Endometrial microvascular endothelial cells (primary cell): ENCODE data around the gene ANO2. TPM values are rescaled to one million over a fixed set of nuclear protein-coding genes. Genes with fewer than 3 reads are reported as not detected.

ENCODE experiments used
- in situ Hi-C: cut with HindIII; loops from 2 replicates; pipeline ENCODE4 v1.10.0; 2017; ENCODE audit warnings: low sequenced_read_pairs, low pct_unique_long_range_greater_than_20kb; ENCODE audit errors: inconsistent ontology term
- total RNA-seq: library from RNA; depleted of rRNA; stranded (reverse); fragments of >200 nt; gene quantifications from one replicate; pipeline ENCODE4 v1.2.3, GENCODE V29; 2015; ENCODE audit errors: inconsistent ontology term

Gene ANO2
- total RNA-seq, 1 donor from 2014 or later, result 16.4 TPM

DNA sequence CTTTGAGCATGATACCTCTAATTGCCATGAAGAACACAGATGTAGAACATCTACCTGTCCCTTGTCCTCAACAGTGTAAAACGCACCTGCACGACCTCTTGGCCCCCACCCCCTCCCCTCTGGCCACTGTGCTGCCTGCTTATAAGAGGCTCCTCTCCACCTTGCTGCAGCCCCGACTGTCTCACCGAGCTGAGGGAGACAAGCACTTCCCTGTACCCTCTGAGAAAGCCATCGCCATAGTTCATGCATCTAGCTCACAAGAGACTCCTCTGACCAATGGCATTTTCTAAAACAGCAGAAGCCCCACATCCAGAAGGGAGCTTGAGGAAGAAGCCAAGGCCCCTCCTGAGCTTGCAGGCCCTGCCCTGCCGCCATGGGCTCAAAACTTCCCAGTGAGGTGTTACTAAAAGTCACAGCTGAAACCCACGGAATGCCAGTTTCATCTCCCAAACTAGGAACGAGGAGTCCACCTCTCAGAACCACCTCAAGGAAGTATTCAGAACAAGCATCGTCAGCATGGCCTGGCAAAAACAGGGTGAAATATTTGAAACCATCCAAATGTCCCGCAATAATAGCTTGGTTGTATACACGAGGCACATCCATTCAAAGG lies 21.5 kb upstream of the ANO2 start:
- in situ Hi-C loops, result no loop called here

DNA sequence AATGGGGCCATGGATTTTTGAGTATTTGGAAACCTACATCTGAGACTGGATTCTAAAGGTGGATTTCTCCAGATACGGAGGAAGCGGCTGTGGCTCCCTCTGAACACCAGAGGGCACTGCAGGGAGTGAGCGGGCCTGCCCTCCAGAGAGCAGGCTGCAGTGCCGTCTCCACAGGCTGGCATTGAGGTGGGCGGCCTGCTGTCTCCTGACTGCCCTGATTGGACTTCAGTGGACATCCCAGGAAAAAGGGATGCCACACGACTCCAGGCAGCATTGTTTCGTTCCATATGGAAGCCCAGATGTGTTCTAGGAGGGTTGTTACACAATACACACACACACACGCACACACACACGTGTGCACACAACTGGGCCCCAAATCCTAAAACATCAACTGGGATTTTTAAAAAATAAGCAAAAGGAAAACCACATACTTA lies 20.9 kb upstream of the ANO2 start:
- in situ Hi-C loops, result no loop called here

DNA sequence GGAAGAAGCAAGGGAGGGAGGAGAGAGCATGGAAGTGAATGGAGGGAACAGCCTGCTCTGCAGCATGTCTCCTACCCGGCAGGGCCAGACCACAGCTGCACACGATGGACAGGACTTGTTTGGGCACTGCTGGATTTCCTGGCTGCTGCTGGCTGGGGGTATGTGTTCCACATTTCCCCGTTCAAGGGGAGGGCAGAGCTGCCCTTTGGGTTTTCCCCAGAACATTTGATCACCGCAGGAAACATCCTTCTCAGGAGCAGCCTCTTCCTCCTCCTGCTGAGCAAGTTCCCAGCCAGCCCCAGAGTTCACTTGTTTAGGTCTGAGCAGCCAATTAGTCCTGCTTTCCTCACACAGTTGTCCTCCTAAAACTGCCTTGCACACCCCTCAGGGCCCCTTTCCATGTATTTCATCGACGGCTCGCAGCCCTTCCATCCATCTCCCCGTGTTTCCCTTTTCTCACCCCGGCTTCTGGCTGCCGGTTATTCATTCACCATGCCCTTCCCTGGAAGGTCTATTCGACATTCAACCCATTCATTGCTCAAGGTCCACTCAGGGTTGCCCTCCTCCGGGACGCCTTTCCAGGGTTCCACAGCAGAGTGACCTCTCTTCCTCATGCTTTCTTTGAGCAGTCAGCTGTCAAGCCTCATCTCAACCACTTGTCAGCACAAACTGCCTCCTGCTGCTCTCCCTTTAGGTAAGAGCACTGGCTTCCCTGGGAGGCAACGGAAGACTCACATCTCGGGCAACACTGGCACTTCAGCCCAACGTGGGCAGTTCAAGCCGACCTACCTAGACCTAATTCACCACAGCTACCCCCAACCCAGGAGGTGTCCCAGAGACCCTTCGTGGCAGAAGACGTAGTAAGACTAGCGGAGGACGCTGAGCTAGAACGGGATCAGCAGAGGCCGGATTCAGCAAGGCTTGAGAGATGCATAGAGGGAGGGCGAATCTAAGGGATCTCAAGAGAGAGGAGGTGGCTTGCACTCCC lies 20.1 kb upstream of the ANO2 start:
- in situ Hi-C loops, result no loop called here

DNA sequence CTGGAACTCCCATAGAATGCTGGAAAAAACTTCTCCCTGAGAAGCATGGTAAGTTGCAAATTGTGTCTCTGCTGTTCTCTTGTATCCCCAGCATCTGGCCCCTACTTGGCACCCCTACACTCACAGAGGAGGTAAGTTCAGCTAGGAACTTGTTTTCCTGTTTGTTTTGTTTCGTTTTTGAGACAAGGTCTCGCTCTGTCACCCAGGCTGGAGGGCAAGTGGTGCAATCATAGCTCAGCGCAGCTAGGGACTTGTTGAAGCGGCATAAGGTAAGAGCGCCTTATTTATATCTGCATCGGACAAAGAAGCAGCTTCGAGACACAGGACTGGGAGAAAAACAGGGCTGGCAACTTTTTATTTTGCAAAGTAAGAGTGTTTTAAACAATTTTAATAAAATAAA lies 18.5 kb upstream of the ANO2 start:
- in situ Hi-C loops, result no loop called here

DNA sequence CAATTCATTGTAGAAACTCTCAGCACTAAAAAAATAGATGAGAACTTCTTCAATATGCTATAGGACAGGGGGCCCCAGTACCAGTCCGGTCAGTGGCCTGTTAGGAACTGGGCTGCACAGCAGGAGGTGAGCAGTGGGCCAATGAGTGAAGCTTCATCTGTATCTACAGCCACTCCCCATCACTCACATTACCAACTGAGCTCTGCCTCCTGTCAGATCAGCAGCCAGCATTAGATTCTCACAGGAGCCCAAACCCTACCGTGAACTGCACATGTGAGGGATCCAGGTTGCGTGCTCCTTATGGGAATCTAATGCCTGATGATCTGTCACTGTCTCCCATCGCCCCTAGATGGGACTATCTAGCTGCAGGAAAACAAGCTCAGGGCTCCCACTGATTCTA lies 15.7 kb upstream of the ANO2 start:
- in situ Hi-C loops, result no loop called here

DNA sequence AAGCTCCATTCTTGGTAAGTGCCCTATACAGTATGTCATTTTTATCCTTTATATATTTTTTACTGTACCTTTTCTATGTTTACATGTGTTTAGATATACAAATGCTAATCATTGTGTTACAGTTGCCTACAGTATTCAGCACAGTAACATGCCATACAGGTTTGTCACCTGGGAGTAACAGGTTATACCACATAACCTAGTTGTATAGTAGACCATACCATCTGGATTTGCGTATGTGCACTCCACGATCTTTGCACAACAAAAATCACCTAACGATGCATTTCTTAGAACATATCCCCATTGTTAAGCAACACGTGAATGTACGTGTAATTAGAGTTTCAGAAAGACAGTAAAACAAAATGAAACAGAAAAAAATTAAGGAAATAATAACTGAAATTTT lies 11.9 kb upstream of the ANO2 start:
- in situ Hi-C loops, result no loop called here

DNA sequence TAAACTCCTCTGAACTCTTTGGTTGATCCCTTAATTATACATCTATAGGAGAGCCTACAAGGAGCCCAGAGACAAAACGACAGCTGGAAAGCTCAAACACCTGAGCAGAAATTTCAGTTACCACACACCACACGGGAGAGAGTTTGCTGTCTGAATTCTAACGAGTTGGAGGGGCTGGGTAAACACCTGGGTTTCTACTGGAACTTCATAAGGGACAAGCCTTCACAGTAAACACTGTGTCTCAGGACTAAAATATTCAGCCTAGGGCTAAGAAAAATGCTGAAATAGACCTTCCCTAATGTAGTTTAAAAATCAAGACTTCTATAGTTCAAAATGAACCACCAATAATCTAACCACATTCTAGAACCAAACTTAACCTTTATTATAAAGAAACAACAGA lies 9.6 kb upstream of the ANO2 start:
- in situ Hi-C loops, result no loop called here

DNA sequence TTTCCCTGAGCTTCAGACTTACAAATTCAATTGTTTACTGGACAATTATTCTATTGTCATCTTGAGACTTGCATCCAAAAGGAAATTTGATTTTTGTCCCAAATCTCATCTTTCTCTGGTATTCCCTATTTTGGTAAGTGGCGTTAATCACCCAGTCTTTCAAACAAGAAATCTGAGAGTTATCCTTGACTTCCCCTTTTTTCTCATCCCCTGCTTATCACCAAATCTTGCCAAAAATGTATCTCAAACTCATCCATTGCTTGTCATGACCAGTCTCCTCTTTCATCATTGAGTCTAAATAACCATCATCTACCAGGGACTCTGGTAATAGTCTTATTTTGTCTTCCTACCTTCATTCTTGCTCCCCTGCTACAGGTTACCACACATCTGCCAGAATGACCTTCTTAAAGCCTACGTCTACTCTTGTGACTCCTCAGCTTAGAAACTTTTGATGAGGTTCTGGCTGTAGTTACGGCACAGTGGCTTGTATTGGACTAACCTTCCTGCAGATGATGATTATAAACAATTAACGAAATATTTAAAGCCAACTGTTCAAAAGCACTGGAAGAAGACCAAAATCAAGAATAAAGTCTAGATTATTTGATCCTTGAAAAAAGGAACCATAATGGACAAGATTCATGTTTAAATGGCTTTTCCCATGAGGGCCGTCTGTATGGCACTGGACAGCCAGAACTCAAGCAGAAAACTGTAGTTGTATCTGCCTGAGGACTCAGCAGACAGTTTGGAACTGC lies 9.0 kb upstream of the ANO2 start:
- in situ Hi-C loops, result no loop called here

DNA sequence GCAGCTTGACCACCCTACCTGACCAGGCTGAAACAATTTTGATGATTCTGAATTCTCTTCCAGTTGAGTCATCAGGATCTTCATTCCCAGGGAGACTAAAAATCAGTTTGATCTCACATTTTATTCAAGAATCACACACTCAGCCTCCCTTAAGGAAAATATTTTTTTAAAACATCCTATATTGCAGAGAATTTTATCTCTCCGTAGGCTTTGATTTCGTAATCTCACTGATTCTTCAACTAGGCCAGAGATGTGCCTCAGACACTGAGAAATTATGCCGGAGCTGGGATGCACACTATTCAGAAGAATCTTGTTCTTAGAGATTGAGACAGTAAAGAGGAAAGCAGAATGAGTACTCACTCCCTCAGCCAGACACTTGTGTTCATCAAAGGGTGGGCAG lies 7.0 kb upstream of the ANO2 start:
- in situ Hi-C loops, result no loop called here

DNA sequence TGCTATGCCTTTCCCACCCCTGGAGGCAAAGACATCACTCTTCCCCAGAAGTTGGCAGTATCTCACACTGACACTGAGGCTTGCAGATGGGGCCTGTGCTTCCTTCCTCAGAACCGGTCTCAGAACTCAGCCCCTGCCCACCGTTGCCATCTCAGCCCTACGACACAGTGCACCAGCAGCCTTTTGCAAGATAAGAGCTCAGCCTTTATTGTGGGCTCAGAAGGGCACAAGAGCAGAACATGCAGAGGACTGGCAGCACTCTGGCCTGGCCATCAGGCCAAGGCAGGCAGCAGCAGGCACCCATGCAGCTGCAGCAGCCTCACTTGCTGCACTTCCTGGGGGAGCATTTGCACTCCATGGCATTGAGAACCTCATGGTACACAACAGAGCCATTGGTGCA lies 3.6 kb upstream of the ANO2 start:
- in situ Hi-C loops, result no loop called here

DNA sequence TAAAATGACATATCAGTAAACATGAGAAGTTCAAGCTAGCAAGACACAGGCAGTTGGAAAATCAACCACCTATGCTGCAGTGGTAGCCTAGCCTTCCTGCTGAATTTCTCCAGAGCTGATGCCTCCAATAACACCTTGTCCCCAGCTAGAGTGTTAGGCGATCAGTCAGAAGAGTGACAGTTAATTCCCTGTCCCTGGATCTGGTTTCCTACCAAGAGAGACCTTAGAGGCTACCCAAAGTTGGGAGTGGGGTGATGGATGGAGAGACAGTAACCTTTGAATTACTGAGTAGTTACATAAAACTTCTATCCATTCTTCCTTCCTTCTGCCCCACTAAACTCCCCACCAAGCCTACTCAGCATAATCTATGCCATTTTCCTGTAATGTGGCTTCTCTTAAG lies 1.9 kb upstream of the ANO2 start:
- in situ Hi-C loops, result no loop called here

DNA sequence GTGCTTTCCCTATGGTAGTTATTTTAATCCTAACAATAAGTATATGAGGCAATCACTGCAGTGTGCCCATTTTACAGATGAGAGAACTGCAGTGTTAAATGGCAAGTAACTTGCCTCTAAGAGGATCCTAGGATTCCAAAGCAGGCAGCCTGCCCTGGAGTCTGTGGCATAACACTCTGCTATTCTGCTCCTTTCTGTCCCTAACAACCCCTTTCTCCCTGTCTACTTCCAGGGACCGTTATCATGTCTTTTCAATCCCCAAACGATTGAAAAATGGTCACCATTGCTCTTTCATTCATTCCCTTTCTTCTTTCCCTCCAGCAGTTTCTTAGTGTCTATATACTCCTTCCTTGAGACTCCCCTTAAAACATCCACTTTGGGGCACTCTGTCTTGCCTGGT lies 1.3 kb upstream of the ANO2 start:
- in situ Hi-C loops, result no loop called here

DNA sequence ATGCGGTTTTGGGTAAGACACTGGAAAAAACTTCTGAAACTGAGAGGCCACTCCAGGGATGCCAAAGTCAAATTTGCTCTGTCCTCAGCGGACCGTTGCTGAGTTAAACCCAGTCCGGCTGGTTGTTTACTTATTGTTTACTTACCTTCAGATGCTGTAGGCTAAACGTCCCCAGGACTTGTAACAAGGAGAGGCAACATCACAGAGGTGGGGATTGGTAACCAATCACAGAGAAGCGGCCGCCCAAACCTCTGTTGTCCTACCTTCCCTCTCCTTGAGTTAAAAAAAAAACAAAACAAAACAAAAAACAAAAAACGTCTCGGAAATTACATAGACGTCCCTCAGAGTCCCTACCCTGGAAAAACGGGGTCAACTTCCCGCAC lies 380 bp downstream of the ANO2 start:
- in situ Hi-C loops, result no loop called here

DNA sequence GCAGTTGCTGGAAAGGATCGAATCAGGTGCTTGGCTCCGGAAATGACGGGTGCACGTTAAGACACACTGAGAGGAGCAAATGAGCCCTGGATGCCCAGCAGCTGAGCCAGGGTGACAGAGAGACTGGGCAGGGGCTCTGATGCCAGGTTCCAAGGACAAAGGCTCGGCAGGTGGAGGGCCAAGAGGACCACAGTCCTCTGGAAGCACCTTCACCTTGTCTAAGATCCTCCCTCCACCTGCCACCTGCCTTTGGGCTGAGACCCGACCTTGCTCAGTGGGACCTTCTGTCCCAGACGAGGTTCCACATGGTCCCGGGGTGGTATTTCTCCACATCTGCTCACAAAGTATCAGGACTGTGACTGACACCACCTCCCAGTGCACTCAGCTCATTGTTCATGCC lies 1.0 kb downstream of the ANO2 start:
- in situ Hi-C loops, result no loop called here

DNA sequence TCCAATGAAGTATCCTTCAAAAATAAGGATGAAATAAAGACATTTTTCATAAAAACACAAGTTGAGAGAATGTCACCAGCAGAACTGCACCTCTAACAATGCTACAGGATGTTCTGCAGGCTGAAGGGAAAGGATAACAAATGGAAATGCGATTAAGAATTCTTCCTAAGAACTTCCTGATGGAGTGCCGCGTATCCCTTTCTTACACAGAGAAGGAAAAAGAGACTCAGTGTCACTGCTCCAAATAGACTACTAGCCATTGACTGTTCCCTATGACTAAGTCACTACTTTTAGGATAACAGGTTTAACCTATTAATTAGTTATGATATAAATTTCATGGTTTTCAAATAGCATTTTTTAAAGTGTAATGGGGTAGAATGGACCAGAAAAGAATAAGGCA lies 3.2 kb downstream of the ANO2 start:
- in situ Hi-C loops, result no loop called here

DNA sequence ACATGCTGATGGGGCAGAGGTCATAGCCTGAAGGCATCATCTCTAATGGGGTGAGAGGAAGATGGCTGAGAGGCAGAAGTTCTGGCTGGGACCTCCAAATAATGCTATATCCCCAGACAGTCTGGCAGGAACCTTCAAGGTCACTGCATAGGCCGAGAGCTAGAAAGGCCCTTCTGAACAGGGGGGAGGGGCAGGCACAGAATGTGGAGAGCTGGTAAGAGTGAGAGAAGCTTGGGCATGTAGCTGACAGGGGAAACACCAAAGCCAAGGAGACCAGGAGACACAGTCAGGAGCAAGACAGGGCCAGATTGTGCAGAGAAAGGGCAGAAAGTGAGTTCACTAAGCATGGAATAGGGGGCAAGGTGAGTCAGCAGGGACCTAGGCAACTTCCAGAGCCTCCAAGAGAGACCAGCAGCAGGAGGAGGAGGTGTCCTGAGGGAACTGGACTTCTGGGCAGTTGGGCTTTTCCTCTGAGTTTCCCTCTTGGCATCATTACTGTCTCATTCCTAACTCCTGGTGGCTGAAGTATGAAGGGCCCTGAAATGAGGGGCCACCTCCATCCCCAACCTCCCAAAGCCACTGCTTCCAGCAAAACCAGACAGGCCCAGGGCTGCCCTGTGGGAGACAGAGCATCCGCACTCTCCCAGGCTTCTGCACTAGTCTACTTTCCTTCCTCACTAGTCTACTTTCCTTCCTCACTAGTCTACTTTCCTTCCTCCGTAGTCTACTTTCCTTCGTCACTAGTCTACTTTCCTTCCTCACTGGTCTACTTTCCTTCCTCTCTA lies 17.1 kb downstream of the ANO2 start:
- in situ Hi-C loops, result no loop called here

DNA sequence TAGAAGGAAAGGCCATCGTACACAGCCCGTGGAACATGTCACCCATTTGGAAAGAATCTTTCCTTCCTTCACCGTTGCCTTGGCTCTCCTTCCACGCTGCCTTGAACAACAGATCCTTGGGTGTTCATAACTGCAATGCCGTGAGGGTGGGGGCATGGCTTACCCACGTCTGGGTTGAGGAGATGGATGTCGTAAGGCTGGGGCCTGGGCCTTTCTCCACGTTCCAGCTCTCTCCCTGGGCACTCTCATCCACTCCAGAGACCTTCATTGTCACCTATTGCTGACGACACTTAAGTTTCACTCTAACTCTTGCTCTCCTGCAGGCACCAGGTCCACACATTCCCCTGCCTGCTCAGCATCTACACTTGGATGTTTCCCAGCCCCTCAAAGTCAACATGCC lies 19.4 kb downstream of the ANO2 start:
- in situ Hi-C loops, result no loop called here

DNA sequence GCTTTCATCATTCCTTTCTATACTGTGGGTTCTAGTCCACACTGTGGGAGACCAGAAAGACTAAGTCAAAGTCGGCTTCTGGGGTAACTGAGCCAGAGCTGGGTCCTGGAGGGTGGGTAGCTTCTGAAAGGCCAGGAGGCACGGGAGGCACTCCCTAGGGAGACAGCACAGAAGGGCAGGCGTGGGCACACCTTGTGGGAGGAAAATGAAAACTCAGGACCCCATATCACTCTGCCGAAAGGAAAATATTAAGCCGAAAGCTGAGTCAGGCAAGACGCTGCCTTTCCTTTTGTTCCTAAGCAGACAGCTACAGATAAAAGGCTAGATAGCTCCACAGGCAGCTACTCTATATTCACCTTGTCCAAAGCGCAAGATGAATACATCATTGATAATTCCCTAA lies 20.7 kb downstream of the ANO2 start:
- in situ Hi-C loops, result no loop called here

DNA sequence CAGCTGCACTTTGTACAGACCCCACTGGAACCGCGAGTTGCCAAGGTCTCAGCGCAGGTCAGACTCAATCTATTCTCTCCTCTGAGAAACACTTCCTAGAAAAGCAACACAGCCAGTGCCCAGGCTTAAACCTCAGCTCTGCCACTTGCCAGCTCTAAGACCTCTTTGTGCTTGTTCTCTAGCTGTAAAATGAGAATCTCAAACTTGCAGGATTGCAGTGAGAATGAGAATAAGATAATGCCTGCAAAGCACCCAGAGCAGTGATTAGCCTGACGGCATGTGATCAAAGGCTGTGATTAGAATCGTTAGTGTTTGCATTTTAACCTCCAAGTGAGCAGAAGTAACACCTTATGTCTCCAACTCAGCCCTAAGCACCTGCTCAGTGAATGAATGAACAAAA lies 21.3 kb downstream of the ANO2 start:
- in situ Hi-C loops, result no loop called here
